HUES64 (cell line): Measurements from ENCODE around the gene NPHP4.
A peak's percentile ranks its signal among the peaks of the same experiment; 100 is the strongest.

Experiments used
- H3K27ac ChIP-seq: 2 replicates; pipeline ENCODE4 v1.7.0; 2013; ENCODE audit warnings: low read depth, low read length, inconsistent platforms
- H3K27me3 ChIP-seq: 2 replicates; pipeline ENCODE4 v1.6.1; 2013; ENCODE audit warnings: mild to moderate bottlenecking, low read length; ENCODE audit not compliant: insufficient read depth
- H3K36me3 ChIP-seq: 2 replicates; pipeline ENCODE4 v1.6.1; 2013; ENCODE audit warnings: mild to moderate bottlenecking, low read length; ENCODE audit not compliant: insufficient read depth
- H3K4me1 ChIP-seq: 2 replicates; pipeline ENCODE4 v1.6.1; 2013; ENCODE audit warnings: mild to moderate bottlenecking, low read length, moderate library complexity; ENCODE audit not compliant: insufficient read depth
- H3K4me3 ChIP-seq: 2 replicates; pipeline ENCODE4 v1.5.1; 2013; ENCODE audit warnings: mild to moderate bottlenecking, low read length, moderate library complexity
- H3K9ac ChIP-seq: 2 replicates; pipeline ENCODE4 v1.6.1; 2013; ENCODE audit warnings: mild to moderate bottlenecking, low read depth, low read length
- H3K9me3 ChIP-seq: 2 replicates; pipeline ENCODE4 v1.6.1; 2013; ENCODE audit warnings: low read depth, low read length; ENCODE audit not compliant: insufficient read depth
- WGBS: fragments of 150-250, 120-280 bp; methylation state at CpG from one replicate; pipeline ENCODE4 v1.1.7; 2013; ENCODE audit warnings: missing lambda C conversion rate; 5-methylcytosine and 5-hydroxymethylcytosine counted together

NPHP4 gene

GRCh38 chr1:5891137-5891536 lies 101.1 kb downstream of the NPHP4 start:
- H3K4me1 ChIP-seq, result peaks cover 3% of the 10 kb centered on the region; the same call in 1 of the 2 replicates
- no peak overlapping the region for H3K9ac ChIP-seq
- H3K9me3 ChIP-seq, result no peaks in the 10 kb centered on the region
- H3K4me3 ChIP-seq, result no peak overlapping the region
- WGBS, result 92% methylated on average over 8 of the region's 8 CpGs
- H3K36me3 ChIP-seq, result no peaks in the 10 kb centered on the region
- H3K27ac ChIP-seq, result no peak overlapping the region
- H3K27me3 ChIP-seq, result no peaks in the 10 kb centered on the region

- Histone ChIP-seq H3K27me3 (no peaks in the 10 kb centered on the region), H3K9me3 (no peaks in the 10 kb centered on the region), H3K36me3 (no peaks in the 10 kb centered on the region), H3K4me3 (no peak overlapping the region), H3K4me1 (no peaks in the 10 kb centered on the region), H3K27ac (no peak overlapping the region), H3K9ac (no peak overlapping the region)
- WGBS, result 95% methylated on average over 22 of the region's 22 CpGs
Measured at GRCh38 chr1:5890346-5891106, 101.7 kb downstream of the NPHP4 start.

DNA sequence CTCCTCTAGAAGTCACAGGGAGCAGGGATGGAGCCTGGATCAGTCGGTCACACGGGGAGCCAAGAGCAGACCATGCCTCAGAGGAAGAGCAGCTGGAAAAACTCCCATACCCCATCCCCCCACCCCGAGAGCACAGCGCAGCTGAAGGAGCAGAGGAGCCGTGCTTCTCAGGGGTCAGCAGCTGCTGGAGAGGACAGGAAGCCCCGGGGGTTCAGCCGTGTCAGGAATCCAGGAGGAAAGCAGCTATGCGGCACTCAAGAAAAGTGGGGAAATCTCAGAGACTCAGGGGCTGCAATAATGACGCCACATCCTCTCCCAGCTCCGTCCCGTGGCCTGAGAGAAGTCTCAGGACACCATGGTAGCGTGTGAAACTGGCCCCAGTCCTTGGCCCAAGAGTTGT lies 102.3 kb downstream of the NPHP4 start:
- Histone ChIP-seq H3K36me3 (no peaks in the 10 kb centered on the region), H3K27me3 (no peaks in the 10 kb centered on the region), H3K27ac (no peak overlapping the region), H3K9ac (peak overlapping the region; percentile 20; the same call in 1 of the 2 replicates), H3K9me3 (no peaks in the 10 kb centered on the region), H3K4me3 (no peak overlapping the region), H3K4me1 (no peaks in the 10 kb centered on the region)
- WGBS, result 84% methylated on average over 12 of the region's 12 CpGs

- no peaks in the 10 kb centered on the region for H3K9me3 ChIP-seq
- H3K9ac ChIP-seq, result no peak overlapping the region
- no peaks in the 10 kb centered on the region for H3K36me3 ChIP-seq
- no peak overlapping the region for H3K4me3 ChIP-seq
- H3K4me1 ChIP-seq, result no peaks in the 10 kb centered on the region
- no peak overlapping the region for H3K27ac ChIP-seq
- H3K27me3 ChIP-seq, result no peaks in the 10 kb centered on the region
- 92% methylated on average over 12 of the region's 12 CpGs for WGBS
Measured at GRCh38 chr1:5889462-5889861, 102.8 kb downstream of the NPHP4 start.

GRCh38 chr1:5888606-5889211 lies 103.5 kb downstream of the NPHP4 start:
- H3K27ac ChIP-seq, result no peak overlapping the region
- no peaks in the 10 kb centered on the region for H3K9me3 ChIP-seq
- no peak overlapping the region for H3K9ac ChIP-seq
- H3K4me3 ChIP-seq, result no peak overlapping the region
- 84% methylated on average over 13 of the region's 13 CpGs for whole genome bisulfite sequencing
- H3K27me3 ChIP-seq, result no peaks in the 10 kb centered on the region
- no peaks in the 10 kb centered on the region for H3K4me1 ChIP-seq
- H3K36me3 ChIP-seq, result no peaks in the 10 kb centered on the region

GRCh38 chr1:5887971-5888361 lies 104.3 kb downstream of the NPHP4 start:
- Histone ChIP-seq H3K4me1 (no peaks in the 10 kb centered on the region), H3K9ac (no peak overlapping the region), H3K27me3 (no peaks in the 10 kb centered on the region), H3K4me3 (no peak overlapping the region), H3K36me3 (no peaks in the 10 kb centered on the region; the same call in 1 of the 2 replicates), H3K9me3 (no peaks in the 10 kb centered on the region), H3K27ac (no peak overlapping the region)
- WGBS, result 95% methylated on average over 15 of the region's 15 CpGs

GRCh38 chr1:5887349-5887970 lies 104.8 kb downstream of the NPHP4 start:
- Histone ChIP-seq H3K27ac (no peak overlapping the region), H3K27me3 (no peaks in the 10 kb centered on the region), H3K4me3 (no peak overlapping the region), H3K9me3 (no peaks in the 10 kb centered on the region), H3K36me3 (no peaks in the 10 kb centered on the region; the same call in 1 of the 2 replicates), H3K9ac (no peak overlapping the region), H3K4me1 (no peaks in the 10 kb centered on the region)
- WGBS, result 95% methylated on average over 23 of the region's 23 CpGs

- no peak overlapping the region for H3K4me3 ChIP-seq
- no peaks in the 10 kb centered on the region; the same call in 1 of the 2 replicates for H3K36me3 ChIP-seq
- H3K9me3 ChIP-seq, result no peaks in the 10 kb centered on the region
- no peaks in the 10 kb centered on the region for H3K4me1 ChIP-seq
- H3K27ac ChIP-seq, result no peak overlapping the region
- no peaks in the 10 kb centered on the region for H3K27me3 ChIP-seq
- 93% methylated on average over 25 of the region's 25 CpGs for WGBS
- H3K9ac ChIP-seq, result no peak overlapping the region
Measured at GRCh38 chr1:5886541-5887348, 105.5 kb downstream of the NPHP4 start.

DNA sequence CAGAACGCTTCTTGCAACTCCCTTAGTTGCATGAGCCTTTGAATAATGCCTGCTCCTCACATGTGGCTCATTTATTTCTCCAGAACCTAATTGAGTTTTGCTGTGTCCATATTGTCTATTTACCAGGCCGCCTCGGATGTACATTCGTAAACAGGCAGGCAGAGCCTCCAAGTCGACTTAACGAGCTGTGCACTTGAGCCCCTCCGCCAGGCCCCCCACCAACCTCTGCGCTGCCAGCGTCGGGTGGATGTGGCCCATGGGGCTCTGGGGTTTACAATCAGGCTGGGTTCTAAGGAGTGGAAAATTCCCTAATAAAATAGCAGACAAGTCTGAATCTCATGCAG lies 106.1 kb downstream of the NPHP4 start:
- H3K36me3 ChIP-seq, result no peaks in the 10 kb centered on the region; the same call in 1 of the 2 replicates
- H3K27me3 ChIP-seq, result no peaks in the 10 kb centered on the region
- H3K4me3 ChIP-seq, result no peak overlapping the region
- H3K27ac ChIP-seq, result no peak overlapping the region
- no peak overlapping the region for H3K9ac ChIP-seq
- no peaks in the 10 kb centered on the region for H3K9me3 ChIP-seq
- WGBS, result 96% methylated on average over 10 of the region's 10 CpGs
- no peaks in the 10 kb centered on the region for H3K4me1 ChIP-seq

GRCh38 chr1:5885471-5886139 lies 106.6 kb downstream of the NPHP4 start:
- WGBS, result 92% methylated on average over 18 of the region's 18 CpGs
- Histone ChIP-seq H3K36me3 (no peaks in the 10 kb centered on the region; the same call in 1 of the 2 replicates), H3K27ac (no peak overlapping the region)

More at GRCh38 chr1:5885471-5886139, 106.6 kb downstream of the NPHP4 start:
- no peak overlapping the region for H3K9ac ChIP-seq
- H3K27me3 ChIP-seq, result no peaks in the 10 kb centered on the region
- no peaks in the 10 kb centered on the region for H3K4me1 ChIP-seq
- H3K4me3 ChIP-seq, result no peak overlapping the region
- H3K9me3 ChIP-seq, result no peaks in the 10 kb centered on the region
